CD4-positive, alpha-beta T cell treated with Interleukin-15 for 1 hour (primary cell): Measurements from ENCODE around the gene HOXA4.
A peak's percentile ranks its signal among the peaks of the same experiment; 100 is the strongest.

Source experiments
- DNase-seq: peaks from one replicate; pipeline ENCODE4 v3.0.0-alpha.2; 2020

HOXA4 gene

DNA sequence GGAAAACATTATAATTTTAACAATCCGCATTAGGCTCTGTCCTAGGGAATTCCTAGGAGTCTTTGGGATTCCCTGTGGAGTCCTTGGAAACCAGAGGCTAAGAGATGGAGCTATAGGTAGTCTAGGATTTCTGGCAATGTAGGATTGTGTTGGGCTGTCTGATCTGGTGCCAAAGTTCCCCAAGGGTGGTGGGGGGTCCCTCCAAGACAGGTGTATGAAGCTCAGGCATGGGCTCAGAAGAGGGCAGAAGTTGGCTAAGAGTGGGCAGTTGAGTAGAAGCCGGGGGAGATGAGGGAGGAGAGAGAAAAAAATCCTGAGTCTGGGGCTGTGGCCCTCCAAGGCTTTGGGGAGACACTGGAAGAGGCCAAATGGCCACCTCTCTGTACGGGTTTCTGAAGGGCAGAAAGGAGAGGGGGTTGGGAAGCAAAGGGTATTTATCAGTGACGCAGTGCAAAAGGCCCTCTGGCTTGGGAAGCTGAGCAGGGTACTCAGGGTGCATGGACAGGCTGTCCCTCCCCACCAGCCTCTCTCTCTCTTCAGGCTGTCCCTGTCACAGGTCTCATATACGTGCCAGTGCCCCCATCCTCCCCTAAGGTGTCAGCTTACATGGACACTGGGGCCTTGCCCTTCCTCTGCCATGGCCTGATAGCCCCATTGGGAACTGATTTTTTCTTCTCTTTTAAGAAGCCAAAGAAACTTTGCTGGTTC is 16.1 kb upstream of the HOXA4 start:
- DNase-seq: no peak

DNA sequence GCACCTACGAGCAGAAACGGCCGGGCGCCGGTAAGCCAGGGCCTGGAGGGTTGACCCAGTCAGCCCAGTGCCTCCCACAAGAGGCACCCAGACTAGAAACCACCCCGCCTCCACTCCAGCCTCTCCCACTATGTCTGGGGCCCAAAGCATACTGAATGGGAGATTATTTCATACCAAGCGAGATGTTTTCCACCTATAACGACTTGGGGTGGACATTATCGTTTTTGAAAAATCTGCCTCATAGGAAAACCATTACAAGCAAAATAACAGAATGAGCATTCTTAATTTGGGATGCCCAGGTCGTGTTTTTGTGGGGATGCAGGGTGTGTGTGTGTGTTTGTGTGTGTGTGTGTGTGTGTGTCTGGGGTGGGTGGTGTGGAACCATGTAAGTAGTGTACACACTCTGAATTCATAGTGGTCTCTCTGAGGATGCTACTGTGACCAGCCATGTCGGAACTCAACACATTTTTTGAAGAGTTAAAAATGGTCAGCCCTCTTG is 15.4 kb upstream of the HOXA4 start:
- DNase-seq: no peak

DNA sequence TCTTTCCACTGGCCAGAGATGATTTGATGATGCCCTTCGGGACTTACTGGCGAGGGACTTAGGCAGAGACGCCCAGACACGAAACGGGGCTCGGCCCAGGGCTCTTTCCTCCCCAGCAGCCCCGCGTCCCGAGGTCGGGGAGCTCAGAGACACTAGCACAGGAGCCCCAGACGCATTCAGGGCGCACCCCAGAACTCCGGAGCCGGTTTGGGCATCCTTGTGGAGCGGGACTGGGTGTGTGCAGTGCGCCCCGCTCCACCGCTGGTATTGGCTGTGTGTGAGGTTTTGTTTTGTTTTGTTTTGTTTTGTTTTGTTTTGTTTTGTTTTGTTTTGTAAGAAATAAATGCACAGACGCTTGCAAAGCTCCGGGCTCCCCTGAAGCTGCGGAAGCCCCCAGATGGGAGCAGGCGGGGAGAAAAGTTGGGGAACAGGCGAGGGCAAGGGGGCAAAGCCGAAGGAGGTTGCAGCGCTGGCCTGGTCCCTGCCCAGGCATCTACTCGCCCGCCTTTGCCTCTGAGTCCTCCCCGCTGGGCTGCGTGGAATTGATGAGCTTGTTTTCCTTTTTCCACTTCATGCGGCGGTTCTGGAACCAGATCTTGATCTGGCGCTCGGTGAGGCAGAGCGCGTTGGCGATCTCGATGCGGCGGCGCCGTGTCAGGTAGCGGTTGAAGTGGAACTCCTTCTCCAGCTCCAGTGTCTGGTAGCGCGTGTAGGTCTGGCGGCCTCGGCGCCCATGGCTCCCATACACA is 14.8 kb upstream of the HOXA4 start:
- no peak for DNase-seq

DNA sequence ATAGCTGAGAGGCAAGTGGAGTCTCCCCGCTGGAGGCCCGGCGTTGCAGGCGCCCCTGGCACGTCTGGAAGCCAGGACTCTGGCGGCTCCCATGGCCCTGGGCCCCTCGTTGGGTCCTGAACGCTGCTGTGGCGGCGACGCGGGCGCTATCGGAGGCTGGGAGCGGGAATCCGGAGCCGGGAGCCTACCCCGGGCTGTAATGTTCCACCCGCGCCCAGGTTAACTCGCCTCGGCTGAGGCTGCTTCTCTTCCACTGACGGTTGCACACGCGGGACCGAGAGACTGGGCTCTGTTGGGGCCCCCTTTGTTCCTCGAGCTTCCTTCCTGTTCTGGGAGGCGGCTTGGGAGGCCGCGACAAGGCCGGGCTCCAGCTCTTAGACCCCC is 14.2 kb upstream of the HOXA4 start:
- no peak for DNase-seq

DNA sequence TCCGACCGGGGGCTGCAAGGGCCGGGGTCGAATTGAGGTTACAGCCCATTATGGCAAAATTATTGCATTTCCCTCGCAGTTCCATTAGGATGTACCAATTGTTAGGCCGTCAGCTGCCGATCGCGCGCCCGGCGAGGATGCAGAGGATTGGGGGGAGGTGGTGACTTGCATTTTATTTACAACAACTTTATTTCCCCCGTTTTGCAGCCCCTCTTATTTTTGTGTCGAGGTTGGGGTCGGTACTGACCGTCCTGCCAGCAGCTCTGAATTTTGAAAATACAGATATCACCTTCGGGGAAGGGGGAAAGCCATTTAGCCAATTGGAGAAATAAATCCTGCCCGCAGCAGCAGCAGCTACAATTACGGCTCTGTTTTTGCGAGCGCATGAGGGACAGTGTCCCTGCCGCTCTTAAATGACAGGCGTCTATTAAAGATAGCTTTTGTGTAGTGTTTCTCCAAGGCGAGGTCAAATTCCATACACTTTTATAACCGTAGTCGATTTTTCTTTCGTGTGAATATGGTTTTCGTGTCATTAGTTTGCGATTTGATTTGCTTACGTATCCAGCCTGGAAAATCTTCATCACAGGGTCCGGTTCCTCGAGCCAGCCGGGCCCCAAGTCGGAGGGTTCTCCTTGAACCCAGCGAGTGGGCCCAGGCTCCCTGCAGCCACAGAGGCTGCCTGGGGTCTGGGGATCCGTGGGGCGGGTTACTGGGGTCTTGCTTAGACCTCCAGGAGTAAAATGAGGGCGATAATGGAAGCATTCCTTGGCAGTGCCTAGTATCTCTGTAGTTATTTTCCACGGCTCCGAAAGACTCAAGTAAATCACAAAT is 13.6 kb upstream of the HOXA4 start:
- no peak for DNase-seq

DNA sequence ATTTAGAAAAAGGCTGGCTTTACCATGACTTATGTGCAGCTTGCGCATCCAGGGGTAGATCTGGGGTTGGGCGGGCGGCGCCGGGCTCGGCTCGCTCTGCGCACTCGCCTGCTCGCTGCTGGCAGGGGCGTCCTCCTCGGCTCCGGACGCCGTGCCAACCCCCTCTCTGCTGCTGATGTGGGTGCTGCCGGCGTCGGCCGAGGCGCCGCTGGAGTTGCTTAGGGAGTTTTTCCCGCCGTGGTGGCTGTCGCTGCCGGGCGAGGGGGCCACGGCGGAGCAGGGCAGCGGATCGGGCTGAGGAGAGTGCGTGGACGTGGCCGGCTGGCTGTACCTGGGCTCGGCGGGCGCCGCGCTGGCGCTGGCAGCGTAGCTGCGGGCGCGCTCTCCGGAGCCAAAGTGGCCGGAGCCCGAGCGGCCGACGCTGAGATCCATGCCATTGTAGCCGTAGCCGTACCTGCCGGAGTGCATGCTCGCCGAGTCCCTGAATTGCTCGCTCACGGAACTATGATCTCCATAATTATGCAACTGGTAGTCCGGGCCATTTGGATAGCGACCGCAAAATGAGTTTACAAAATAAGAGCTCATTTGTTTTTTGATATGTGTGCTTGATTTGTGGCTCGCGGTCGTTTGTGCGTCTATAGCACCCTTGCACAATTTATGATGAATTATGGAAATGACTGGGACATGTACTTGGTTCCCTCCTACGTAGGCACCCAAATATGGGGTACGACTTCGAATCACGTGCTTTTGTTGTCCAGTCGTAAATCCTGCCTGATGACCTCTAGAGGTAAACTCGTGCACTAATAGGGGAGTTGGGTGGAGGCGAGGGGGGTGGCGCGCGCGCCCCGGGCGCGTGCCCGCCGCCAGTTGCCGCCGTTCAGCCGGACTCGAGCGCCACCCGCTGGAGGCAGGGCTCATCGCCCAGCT is 12.7 kb upstream of the HOXA4 start, which contains the start of gene HOXA5:
Gene HOXA5 (minus strand): TSS at position 659 of the 927 bp plus-strand sequence. CDS start 74 bp downstream, at position 585.
- DNase-seq: peak; percentile 63

DNA sequence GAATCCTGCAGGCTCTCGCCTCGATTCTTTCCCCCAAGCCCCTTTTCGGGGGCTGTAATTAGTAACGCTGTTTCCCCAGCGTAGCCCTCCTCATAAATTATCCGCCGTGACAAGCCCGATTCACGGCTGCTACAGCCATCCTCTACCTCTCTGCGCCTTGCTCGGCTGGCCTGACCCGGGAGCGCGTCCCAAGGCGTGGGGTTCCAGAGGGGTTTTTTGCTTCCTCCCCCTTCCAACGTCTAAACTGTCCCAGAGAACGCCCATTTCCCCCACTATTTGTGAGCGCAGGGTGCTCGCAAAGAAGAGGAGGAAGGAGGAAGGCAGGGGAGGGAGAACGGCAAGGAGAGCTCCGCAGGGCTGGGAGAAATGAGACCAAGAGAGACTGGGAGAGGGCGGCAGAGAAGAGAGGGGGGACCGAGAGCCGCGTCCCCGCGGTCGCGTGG is 12.0 kb upstream of the HOXA4 start:
- no peak for DNase-seq

DNA sequence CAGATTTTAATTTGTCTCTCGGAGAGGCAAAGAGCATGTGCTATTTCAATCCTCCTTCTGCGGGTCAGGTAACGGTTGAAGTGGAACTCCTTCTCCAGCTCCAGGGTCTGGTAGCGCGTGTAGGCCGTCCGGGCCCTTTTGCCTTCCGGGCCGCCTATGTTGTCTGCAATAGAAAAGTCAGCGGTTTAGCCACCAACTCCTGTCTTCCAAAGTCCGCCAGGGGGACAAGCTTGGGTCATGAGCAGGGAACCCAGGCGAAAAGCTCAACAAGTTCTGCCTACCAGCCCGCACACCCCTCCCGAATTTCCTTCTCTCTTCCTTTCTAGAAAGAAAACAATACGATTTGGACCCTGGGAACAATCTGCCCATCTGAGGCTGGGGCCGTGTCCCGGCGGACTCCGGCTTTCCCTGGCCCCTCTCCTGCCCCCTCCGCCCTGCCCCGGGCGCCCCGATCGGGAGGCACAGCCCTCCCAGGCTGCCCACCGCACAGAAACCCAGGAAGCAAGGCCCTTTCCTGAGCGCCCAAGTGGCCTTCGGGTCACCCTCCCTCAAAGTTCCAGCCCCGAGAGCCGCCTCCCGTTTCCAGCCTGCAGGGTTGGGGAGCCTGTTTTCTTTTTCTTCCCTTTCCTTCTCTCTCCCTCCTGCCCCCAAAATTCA is 11.5 kb upstream of the HOXA4 start:
- DNase-seq: no peak

DNA sequence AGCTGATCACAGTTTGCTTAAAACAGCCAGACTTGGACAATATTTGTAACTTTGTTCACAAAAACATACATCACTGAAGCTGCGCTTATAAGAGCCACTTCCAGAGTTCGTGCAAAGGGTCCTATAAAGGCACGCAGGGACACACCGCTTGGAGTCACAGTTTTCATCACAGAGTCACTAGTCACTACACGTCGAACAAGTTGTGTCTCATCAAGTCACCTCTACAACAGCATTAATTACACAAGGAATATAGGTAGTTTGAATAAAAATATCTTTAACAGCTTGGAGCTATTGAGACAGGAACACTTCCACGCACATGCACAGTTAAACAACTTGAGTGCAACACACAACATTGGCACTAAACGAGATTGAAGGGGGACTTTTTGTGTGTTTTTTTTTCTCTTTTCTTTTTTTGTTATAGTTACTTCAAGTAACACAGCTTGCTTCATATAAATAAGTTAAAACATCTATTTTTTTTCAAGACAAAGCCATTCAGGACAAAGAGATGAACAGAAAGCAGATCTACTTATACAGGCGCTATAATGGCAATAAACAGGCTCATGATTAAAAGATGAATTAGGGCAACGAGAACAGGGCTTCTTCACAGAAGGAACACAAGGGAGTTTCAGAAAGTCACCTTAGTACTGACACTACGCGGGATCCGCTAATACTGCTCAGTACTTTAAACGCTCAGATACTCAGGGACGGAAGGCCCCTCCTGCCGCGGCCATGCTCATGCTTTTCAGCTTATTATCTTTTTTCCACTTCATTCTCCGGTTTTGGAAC is 10.8 kb upstream of the HOXA4 start:
- no peak for DNase-seq

DNA sequence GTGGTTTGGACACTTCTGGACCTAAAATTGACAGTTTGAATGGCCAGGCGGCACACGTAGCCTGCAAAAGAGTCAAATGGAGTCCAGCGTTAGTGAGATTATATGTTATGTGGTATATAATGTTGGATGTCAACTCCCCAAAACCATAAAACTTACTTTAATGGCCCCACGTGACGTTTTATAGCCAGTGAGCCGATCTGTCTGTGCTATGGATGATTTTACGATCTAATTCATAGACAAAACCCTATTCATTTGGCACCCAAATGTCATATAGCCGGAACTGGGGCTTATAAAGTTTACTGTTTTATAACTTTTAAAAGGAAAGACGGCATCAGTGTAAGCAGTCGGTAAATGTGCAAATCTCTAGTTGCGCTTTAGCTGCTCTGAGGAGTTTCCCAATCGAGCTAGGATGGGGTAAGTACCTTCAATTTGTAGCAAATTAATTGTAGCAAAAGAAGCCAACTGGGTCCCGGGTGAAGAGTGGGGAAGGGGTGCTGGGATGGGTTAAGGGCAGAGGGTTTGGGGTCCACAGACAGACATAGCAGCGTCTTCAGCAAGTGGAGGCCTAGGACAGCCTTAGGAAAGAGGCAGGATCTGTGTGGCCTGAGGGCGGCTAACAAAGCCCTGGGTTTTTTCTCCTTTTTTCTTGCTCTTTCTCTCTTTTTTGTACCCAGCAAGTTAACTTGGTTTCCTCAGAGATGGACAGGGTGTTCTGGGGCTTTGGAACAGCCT is 9.7 kb upstream of the HOXA4 start:
- no peak for DNase-seq

DNA sequence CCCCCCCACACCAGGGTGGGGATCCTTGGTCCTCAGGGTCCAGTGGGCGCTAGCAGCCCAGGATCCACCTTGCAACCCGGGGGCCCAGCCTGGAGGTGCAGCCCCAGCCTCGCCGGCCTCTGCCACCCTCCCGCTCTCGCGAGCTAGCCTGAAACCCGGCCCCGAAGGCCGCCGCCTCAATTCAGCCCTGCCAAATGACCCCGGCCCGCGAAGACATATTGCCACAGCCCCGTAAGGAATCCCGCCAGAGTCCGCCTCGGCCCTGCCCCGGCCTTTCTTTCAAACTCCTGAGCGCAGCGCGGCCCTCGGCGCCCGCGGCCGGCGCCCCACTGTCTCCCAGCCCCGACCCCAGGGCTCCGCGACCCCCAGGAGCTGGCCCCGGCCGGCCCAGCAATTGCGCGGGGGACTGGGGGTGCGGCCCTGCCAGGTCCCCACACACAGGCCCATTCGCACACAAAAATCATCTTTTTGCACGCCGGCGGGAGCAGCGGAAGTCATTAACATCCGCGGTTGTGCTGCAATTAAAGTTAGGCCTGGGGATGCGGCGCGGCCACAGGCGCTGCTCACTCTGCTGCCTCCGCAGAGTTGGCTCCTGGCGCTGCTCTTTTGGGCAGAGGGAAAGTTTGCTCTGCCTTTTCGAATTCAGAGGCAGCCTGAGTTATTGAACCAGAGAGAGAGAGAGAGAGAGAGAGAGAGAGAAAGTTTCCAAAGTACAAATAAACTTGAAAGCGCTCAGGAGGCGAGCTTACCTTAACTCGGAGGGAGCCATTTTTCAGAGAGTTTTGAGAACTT is 9.0 kb upstream of the HOXA4 start:
- DNase-seq: no peak

DNA sequence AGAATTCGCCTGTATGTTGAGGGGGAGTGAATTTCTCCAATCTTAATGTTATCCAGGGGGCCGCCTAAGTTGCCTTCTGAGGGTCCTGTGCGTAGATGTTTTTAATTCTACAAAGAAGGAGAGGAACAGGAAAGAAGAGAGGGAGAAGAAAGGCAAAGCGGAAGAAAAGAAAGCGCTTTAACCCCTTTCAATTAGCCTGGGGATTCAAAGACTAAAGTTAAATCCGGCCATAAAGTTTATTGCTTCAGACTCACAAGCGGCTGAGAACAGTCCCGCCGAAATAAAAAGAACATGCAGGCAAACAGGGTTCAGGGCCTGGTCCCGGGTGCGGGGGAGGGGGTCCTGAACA is 8.4 kb upstream of the HOXA4 start:
- DNase-seq: no peak

DNA sequence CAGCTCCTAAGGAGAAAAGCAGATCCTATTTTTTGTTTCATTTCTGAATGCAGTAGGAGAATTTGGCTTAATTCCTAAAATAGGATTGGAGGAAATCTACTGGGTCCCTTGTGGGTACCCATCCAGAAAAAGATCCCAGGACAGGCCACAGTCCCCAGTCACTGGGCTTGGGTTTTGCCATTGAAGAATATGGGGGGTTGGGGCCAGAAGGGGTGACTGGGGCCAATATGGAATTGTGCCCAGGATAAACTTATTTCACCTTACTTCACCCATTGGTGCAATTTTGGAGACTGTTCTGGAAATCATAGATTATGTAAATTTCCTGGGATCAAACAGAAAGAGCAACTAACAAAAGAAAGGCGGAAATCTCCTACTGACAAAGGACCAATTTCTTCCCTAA is 7.9 kb upstream of the HOXA4 start:
- DNase-seq: no peak

DNA sequence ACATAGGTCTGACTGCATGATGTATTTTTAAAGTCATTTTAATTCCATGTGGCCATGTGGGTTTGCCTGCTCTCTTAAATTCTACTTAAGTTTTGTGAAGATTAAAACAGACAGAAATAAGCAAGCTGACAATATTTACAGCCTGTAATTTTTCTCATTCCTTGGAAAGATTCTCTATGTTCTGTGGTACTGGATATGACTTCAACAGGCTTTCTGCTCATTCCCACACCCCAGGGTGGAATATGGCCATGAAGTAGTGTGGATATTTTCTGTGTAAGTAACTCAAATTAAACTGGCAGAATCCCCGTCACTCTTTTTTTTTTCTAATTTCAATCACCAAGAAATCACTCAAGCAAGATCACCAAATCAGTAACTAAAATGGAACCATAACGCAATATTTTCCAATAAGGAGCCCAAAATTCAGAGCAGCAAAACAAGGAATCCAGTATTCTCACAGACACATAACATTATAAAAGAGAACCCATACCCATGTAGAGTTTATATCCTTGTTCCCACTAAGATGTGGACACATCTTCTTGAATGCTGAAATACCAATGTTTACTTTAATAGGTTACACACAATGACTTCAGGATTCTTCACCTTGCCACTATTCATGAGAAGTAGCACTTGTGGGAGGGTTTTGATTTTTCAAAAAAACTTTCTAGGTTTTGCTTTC is 7.2 kb upstream of the HOXA4 start:
- DNase-seq: no peak

DNA sequence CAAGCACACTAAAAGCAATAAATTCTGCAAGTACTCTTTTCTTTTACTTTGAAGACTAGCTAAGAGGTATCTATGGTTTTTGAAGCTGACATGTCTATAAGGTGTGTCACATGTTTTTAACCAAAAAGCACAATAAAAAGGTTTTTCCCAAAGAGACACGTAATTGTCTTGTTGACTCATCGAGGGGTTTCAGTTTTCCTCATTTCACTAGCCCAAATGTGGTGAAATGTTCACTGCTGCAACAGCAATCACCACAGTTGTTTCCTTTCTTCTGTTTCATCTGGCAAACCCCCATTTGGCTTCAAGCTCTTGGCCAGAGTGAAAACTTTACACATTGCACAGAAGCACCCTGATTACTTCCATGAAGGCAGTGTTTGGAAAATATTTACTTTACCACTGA is 3.8 kb upstream of the HOXA4 start:
- DNase-seq: no peak

DNA sequence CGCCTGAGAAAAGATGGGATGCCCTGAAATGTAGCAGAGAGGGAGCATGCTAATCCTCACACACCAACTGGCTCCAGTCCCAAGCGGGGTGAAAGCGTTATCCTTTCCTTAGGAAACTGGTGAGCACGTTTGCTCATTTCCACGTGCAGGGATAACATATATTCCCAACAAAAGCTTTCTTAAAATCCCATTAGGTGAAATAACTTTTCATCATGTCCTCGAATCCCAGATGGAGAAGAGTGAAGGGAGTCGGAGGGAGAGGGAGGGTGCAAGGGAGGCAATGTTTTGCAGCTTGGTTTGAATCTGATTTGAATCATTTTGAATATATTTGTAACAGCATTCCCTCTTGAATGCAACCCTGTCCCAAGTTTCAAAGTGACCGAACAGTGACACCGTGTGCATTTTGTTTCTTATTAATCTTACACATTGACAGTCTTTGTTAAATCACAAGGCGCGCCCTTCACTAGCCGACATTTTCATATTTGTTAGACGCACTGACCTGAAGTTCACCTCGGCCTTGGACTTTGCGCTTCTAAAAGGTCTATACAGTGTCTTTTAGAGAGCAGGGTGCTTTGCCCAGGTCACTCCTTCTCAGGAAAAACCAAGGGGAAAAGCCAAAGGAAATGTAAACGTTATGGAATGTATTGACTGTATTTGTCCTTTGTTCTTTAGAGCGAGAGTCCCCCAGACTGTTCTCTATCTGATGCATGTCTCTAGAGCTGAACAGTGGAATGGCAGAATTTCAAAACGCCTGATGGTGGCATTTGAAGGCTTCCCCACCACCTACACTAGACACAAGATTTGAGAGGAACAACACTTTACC is 3.1 kb upstream of the HOXA4 start:
- no peak for DNase-seq

DNA sequence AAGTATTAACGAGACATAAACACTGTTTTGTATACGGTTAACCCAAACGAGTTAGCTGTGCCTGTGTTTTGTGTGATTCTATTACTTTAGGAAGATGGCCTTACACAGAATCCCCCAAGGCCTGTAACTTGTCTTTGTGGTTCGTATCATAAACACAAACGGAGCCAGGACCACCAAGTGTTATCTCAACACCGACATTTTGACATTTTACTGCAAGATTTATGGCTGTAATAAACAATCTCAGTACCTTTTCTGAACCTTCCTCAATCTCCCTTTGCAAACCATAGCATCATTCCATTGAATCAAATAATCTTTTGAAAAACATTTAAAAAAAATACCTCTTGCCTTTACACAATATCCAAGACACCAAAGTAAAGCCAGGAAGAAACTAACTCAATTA is 2.4 kb upstream of the HOXA4 start:
- no peak for DNase-seq

DNA sequence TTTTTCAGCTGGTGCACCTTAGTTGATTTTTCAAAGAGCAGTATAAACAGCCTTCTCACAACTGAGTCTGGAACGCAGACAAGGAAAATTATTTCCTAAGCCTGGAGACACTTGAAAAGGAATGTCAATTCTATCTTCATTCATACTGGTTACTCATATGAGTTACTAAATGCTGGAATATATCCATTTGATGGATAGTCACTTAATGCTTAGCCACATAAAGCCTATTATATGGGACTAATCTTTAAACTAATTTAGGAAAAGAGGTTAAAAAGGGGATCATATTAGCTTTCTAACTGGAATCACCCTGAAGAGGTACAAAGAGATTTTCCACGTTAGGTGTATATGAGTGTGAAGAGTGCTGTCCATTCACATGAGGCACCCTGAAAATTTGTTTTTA is 1.7 kb upstream of the HOXA4 start:
- no peak for DNase-seq
